ENCODE measurements around the gene GCGR. TPM values are rescaled to one million over a fixed set of nuclear protein-coding genes. Genes with fewer than 3 reads are reported as not detected.

The GCGR gene
- total and polyA plus RNA-seq, 2 of the 13 experiments (the other 11 are each of a cell fraction or from before 2014, with no cell fraction given): 0.04 to 0.13 TPM

DNA sequence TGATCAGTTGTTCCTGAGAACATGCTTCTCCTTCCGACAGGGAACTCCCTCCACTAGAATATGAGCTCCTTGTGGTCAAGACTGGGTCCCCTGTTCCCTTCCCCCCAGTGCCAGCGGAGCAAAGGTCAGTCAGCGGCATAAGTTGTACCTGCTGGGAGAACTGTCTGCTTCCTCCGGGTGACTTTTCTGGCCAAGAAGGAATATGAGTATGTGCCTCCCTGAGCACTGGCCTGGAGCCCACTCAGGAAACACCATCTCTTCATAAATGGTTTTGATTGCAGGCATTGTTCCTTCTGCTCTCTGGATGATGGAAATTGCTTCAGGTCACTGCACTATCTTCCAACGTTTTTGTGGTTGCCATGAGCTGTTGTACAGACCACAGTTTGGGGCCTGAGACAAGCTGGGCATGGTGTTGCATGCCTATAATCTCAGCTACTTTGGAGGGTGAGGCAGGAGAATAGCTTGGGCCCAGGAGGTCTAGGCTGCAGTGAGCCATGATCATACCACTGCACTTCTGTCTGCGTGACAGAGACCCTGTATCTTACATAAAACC lies 59.2 kb downstream of the GCGR start (continued):
- TF ChIP-seq, protein P1, sequence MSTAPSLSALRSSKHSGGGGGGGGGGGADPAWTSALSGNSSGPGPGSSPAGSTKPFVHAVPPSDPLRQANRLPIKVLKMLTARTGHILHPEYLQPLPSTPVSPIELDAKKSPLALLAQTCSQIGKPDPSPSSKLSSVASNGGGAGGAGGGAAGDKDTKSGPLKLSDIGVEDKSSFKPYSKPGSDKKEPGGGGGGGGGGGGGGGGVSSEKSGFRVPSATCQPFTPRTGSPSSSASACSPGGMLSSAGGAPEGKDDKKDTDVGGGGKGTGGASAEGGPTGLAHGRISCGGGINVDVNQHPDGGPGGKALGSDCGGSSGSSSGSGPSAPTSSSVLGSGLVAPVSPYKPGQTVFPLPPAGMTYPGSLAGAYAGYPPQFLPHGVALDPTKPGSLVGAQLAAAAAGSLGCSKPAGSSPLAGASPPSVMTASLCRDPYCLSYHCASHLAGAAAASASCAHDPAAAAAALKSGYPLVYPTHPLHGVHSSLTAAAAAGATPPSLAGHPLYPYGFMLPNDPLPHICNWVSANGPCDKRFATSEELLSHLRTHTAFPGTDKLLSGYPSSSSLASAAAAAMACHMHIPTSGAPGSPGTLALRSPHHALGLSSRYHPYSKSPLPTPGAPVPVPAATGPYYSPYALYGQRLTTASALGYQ (CRISPR knock-in tag; IDR thresholded peaks at IDR 0.05): no peak
- TF ChIP-seq ZNF101 (CRISPR knock-in tag; IDR thresholded peaks at IDR 0.05; ENCODE audit: borderline replicate concordance, low read depth): no peak
- TF ChIP-seq BORCS8-MEF2B (CRISPR knock-in tag; IDR thresholded peaks at IDR 0.05): 0 out of 2 replicates have a peak, but pooled peaks have one; percentile 69
- TF ChIP-seq ERF (CRISPR knock-in tag; IDR thresholded peaks at IDR 0.05): no peak
- no peak for TF ChIP-seq NR2F6 (IDR thresholded peaks at IDR 0.05)
- TF ChIP-seq NR2F6 (CRISPR knock-in tag; IDR thresholded peaks at IDR 0.05): 0 out of 2 replicates have a peak, but pooled peaks have one; percentile 5
- TF ChIP-seq, protein P2, sequence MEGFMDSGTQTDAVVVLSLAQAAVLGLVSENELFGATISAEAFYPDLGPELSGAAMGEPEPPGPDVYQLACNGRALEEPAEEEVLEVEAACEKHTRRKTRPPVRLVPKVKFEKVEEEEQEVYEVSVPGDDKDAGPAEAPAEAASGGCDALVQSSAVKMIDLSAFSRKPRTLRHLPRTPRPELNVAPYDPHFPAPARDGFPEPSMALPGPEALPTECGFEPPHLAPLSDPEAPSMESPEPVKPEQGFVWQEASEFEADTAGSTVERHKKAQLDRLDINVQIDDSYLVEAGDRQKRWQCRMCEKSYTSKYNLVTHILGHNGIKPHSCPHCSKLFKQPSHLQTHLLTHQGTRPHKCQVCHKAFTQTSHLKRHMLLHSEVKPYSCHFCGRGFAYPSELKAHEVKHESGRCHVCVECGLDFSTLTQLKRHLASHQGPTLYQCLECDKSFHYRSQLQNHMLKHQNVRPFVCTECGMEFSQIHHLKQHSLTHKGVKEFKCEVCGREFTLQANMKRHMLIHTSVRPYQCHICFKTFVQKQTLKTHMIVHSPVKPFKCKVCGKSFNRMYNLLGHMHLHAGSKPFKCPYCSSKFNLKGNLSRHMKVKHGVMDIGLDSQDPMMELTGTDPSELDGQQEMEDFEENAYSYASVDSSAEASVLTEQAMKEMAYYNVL (CRISPR knock-in tag; IDR thresholded peaks at IDR 0.05; ENCODE audit: borderline replicate concordance): no peak
- no peak for TF ChIP-seq MEIS1 (CRISPR knock-in tag; IDR thresholded peaks at IDR 0.05; ENCODE audit: borderline replicate concordance)
- TF ChIP-seq, protein P3, sequence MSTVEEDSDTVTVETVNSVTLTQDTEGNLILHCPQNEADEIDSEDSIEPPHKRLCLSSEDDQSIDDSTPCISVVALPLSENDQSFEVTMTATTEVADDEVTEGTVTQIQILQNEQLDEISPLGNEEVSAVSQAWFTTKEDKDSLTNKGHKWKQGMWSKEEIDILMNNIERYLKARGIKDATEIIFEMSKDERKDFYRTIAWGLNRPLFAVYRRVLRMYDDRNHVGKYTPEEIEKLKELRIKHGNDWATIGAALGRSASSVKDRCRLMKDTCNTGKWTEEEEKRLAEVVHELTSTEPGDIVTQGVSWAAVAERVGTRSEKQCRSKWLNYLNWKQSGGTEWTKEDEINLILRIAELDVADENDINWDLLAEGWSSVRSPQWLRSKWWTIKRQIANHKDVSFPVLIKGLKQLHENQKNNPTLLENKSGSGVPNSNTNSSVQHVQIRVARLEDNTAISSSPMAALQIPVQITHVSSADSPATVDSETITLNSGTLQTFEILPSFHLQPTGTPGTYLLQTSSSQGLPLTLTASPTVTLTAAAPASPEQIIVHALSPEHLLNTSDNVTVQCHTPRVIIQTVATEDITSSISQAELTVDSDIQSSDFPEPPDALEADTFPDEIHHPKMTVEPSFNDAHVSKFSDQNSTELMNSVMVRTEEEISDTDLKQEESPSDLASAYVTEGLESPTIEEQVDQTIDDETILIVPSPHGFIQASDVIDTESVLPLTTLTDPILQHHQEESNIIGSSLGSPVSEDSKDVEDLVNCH (CRISPR knock-in tag; IDR thresholded peaks at IDR 0.05): 0 out of 2 replicates have a peak, but pooled peaks have one; percentile 56
- TF ChIP-seq ZMAT3 (CRISPR knock-in tag; conservative IDR thresholded peaks at IDR 0.05): no peak
- no peak for TF ChIP-seq IRX3 (CRISPR knock-in tag; IDR thresholded peaks at IDR 0.05; ENCODE audit: borderline replicate concordance, low read depth)
- no peak for TF ChIP-seq ZNF546 (CRISPR knock-in tag; conservative IDR thresholded peaks at IDR 0.05)
- no peak for TF ChIP-seq SIN3A (IDR thresholded peaks at IDR 0.05; ENCODE audit: borderline replicate concordance, low read depth, low read length)
- TF ChIP-seq, protein P4, sequence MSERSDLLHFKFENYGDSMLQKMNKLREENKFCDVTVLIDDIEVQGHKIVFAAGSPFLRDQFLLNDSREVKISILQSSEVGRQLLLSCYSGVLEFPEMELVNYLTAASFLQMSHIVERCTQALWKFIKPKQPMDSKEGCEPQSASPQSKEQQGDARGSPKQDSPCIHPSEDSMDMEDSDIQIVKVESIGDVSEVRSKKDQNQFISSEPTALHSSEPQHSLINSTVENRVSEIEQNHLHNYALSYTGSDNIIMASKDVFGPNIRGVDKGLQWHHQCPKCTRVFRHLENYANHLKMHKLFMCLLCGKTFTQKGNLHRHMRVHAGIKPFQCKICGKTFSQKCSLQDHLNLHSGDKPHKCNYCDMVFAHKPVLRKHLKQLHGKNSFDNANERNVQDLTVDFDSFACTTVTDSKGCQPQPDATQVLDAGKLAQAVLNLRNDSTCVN (CRISPR knock-in tag; IDR thresholded peaks at IDR 0.05; ENCODE audit: borderline replicate concordance): no peak
- TF ChIP-seq, protein P5, sequence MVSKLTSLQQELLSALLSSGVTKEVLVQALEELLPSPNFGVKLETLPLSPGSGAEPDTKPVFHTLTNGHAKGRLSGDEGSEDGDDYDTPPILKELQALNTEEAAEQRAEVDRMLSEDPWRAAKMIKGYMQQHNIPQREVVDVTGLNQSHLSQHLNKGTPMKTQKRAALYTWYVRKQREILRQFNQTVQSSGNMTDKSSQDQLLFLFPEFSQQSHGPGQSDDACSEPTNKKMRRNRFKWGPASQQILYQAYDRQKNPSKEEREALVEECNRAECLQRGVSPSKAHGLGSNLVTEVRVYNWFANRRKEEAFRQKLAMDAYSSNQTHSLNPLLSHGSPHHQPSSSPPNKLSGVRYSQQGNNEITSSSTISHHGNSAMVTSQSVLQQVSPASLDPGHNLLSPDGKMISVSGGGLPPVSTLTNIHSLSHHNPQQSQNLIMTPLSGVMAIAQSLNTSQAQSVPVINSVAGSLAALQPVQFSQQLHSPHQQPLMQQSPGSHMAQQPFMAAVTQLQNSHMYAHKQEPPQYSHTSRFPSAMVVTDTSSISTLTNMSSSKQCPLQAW (CRISPR knock-in tag; IDR thresholded peaks at IDR 0.05): peak; percentile 49; the same call in 1 of the 2 replicates
- TF ChIP-seq, protein P6, sequence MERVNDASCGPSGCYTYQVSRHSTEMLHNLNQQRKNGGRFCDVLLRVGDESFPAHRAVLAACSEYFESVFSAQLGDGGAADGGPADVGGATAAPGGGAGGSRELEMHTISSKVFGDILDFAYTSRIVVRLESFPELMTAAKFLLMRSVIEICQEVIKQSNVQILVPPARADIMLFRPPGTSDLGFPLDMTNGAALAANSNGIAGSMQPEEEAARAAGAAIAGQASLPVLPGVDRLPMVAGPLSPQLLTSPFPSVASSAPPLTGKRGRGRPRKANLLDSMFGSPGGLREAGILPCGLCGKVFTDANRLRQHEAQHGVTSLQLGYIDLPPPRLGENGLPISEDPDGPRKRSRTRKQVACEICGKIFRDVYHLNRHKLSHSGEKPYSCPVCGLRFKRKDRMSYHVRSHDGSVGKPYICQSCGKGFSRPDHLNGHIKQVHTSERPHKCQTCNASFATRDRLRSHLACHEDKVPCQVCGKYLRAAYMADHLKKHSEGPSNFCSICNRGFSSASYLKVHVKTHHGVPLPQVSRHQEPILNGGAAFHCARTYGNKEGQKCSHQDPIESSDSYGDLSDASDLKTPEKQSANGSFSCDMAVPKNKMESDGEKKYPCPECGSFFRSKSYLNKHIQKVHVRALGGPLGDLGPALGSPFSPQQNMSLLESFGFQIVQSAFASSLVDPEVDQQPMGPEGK (CRISPR knock-in tag; IDR thresholded peaks at IDR 0.05): no peak

All from HepG2 (cell line).